HG03064 (cell line): Measurements from ENCODE around the gene FOXN3.

ENCODE experiments used
- ATAC-seq: cut with Tn5 transposase; IDR thresholded peaks from one replicate; pipeline ENCODE4 v1.9.1; 2021; ENCODE audit warnings: low read depth; ENCODE audit not compliant: unreplicated experiment

The FOXN3 gene, protein sequence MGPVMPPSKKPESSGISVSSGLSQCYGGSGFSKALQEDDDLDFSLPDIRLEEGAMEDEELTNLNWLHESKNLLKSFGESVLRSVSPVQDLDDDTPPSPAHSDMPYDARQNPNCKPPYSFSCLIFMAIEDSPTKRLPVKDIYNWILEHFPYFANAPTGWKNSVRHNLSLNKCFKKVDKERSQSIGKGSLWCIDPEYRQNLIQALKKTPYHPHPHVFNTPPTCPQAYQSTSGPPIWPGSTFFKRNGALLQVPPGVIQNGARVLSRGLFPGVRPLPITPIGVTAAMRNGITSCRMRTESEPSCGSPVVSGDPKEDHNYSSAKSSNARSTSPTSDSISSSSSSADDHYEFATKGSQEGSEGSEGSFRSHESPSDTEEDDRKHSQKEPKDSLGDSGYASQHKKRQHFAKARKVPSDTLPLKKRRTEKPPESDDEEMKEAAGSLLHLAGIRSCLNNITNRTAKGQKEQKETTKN

DNA sequence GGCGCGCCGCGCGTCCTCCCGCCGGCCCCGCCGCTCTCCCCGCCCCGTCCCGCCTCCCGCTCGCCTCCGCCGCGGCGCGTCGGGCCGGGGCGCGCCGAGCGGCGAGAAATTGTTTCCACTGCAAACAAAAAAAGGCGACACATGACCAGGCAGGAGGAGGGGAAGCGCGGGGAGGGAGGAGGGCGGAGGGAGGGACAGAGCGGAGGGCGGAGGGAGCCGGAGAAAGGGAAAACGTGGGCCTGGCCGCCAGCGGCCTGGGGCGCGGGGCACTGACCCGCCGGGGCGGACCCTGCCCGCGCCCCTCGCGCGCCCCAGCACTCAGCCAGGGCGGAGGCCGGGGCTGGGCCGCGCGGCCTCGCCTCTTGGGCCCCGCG, at the start of gene FOXN3:
FOXN3 (minus strand) TSS at position 143 of the 374 bp plus-strand sequence. CDS start 4,757 bp downstream, outside the sequence.
- peak; percentile 58 for ATAC-seq

DNA sequence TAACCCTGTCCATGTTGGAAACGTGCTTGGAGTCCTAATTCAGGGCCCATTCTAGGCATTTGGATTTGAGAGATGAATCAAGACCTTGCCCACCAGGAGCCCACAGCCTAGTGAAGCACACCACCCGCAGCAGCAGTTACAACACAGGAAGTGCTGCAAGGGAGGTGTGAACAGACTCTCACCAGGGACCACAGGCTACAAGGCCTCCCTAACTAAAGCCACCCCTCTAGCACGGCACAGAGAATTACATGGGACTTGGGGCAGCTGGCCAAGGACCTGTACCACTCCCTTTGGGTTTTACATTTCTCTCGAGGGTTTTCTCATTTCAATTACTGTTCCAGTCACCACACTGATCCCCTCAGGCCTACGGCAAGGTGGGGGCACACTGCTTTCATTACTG, 49.5 kb upstream of the FOXN3 start:
- ATAC-seq = no peak

DNA sequence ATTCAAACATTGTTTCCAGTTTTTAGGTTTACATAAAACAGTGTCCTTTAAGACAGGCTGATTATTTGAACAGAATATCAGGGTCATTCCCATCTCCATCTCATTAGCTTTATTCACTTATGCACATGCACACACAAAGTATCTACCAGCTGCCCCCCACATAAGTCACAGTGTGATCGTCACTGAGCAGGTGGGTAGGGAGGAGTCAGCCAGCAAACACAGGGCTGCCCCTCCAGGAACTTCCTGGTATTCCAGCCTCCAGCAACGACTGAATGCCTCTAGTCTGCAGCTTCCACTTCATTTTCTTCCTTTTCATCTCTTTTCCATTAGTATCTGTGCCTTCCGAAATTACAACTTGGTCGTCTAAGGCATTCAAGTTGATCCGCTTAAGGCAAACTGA, 48.8 kb upstream of the FOXN3 start:
- ATAC-seq = no peak

- ATAC-seq = no peak
Measured at GRCh38 chr14:89461256-89461655, 44.2 kb upstream of the FOXN3 start.

DNA sequence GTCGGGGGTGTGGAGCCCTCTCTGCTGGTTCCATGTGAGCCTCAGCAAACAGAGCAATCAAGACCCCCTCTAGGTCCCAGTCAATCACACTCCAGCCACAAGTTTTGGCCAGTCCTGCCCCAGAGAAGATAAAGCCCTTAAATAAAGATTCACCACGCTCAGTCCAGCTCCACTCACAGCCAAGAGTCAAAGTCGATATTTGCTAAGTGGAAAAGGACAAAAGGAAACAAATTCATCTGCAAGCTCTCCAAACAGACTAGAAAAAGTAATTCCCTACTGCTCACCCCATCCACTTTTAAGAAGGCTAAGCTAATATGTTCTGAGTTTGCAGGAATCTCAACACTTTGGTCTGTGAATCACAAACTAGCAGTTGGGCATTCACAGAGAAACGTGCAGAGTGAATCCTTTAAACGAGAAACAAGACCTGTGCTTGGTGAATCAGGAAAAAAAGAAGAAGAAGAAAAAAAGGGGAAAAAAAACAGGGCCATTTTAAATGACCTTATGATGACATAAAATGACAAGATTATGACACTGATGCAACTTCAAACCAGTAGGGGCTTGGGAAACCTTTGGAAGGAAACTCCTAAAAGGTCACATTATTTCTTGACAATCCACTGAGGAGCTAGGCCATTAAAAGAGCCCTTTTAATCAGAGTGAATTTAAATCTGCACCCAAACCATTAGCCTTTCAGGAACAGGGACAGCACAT, 41.8 kb upstream of the FOXN3 start:
- no peak for ATAC-seq

DNA sequence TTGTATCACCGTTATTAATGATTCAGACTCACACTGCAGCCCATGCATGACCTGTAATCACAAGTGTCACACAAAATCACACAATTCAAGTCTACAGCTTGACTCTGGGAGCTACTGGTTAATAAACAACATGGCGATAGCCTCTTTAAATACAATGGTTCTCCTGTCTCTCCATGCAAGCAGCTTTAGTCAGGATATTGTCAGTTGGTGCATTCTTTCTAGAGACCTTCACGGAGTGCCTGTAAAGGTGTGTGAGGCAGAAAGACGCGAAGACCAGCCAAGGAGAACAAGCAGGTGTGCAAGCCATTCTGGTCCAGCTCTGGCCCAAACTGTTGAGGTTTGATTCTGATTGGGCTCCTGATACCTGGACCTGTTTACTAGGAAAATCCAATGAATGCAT, 40.0 kb upstream of the FOXN3 start:
- ATAC-seq = no peak

- no peak for ATAC-seq
Measured at GRCh38 chr14:89455412-89455811, 38.4 kb upstream of the FOXN3 start.

DNA sequence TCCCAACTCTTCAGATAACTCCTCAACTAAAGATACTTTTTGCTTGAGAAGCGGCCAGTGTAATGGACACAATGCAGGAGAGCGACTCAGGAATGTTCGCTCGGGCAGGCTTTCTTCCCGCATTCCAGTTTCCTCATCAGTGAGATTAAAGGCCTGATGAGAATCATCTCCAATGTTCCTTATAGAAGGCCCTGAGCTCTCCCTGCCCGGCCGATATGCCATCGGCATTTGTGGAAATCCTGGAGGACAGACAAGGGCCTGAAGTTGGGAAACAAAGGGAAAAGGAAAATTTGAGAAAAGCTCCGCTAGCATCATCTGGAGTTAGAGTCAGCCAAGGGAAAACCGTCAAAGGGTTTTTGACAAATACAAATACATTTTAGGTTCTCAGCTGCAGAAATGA, 38.0 kb upstream of the FOXN3 start:
- ATAC-seq = no peak

DNA sequence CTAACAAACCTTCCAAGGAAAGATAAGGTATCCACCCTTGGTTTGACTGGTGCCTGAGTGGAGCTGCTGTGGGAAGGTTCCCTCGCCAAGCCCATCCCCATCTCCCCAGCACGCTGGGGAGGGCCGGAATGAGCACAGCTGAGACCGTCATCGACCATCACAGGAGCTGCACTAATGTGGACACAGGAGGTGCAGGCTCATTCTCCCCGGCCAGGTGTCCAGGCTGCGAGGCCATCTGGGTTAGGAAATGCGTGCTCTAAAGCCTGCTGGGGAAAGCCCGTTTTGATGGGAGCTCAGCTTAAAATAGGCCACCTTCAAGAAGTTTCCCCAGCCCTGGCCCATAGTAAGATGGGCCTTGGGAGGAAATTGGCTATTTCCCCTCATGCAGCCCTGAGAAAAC, 35.2 kb upstream of the FOXN3 start:
- no peak for ATAC-seq

DNA sequence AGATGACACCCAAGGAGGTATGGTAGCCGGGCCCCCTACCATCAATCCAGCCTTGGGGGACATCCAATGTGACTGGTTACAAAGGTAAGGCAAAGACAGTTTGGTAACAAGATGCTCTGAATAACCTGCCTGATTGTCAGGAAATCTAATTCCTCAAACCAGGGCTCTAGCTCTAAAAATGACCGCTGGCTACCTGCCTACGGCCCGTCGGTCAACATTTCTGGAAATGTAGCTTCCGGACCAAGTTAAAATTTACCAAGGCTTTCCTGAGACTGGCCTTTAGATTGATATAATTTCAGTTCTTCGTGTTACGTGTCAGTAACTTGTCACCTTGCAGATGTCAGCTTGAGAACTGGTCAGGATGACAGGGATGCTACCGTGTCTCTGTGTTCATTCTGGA, 34.2 kb upstream of the FOXN3 start:
- ATAC-seq = no peak

DNA sequence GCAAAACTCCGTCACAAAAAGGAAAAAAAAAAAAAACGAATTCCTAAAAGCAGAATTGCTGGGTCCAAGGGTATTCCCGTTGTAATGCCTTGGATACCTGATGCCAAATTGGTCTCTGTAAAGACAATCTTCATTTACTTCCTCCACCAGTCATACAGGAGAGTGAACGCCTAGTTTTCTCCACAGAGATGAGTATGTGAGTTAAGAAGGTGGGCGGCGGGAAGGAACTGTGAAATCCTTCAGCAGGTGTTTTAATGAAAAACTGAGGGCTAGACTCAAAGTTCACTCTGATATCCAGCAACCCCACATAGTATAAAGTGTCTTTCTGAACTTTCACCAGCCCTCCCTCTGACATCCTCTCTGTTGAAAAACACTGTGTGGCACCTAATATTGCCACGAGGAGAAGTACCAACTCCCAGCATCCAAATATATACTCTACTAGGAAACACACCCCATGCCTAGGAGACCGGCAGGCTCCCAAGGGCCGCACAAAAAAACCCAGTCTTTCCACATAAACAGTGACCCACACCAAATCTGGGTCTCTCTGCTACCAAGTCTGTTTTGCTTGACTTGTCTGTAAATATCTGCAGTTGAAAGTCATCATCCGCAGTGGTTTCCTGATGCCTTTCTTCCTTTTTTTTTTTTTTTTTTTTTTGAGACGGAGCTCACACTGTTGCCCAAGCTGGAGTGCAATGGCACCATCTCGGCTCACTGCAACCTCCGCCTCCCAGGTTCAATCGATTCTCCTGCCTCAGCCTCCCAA, 30.3 kb upstream of the FOXN3 start:
- ATAC-seq = no peak

GRCh38 chr14:89445273-89445973, 28.4 kb upstream of the FOXN3 start:
- ATAC-seq = no peak

- ATAC-seq = no peak
Measured at GRCh38 chr14:89444516-89445125, 27.6 kb upstream of the FOXN3 start.

GRCh38 chr14:89444044-89444443, 27.0 kb upstream of the FOXN3 start:
- ATAC-seq = no peak

- ATAC-seq = no peak
Measured at GRCh38 chr14:89443042-89443629, 26.1 kb upstream of the FOXN3 start.

GRCh38 chr14:89442280-89442679, 25.2 kb upstream of the FOXN3 start:
- no peak for ATAC-seq

DNA sequence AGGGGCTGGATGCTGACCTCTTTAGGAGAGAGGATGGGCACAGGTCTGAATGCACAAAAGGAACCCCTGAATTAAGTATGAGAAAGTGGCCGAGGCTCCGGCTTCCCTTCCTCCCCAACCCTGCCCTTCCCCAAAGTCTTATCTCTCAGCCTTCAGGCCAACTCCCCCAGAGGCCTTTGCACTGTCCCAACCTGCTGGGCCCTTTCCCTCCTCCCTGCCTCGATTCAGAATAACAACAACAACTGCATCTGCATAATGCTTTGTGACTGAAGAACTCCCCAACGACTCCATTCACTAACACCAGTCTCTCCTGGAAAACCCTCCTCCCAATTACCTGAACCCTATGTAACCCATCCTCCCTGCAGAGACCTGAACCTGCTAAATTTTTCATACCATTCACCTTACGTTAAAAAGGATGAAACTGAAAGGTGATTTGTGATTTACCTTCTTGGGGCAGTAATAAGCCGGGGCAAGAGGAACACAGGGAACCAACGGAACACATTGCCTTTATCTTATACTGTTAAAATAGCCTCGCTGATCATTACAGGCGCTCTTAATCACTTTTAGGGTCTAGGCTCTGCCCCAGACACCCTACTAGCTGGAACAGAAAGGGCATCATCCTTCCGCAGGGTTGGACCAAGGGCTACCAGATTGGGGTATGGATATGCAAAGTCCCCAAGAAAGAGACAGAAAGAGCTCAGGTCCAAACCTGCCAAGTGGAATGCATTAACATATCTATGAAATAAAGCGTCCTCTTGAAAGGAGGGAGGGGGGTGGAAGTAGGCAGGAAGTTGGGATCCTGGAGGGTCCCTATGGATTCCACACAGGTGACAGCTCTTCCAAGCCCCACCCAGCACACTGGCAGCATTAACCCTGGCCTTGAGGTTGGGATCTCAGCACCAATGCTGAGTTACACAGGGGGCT, 24.2 kb upstream of the FOXN3 start:
- no peak for ATAC-seq

DNA sequence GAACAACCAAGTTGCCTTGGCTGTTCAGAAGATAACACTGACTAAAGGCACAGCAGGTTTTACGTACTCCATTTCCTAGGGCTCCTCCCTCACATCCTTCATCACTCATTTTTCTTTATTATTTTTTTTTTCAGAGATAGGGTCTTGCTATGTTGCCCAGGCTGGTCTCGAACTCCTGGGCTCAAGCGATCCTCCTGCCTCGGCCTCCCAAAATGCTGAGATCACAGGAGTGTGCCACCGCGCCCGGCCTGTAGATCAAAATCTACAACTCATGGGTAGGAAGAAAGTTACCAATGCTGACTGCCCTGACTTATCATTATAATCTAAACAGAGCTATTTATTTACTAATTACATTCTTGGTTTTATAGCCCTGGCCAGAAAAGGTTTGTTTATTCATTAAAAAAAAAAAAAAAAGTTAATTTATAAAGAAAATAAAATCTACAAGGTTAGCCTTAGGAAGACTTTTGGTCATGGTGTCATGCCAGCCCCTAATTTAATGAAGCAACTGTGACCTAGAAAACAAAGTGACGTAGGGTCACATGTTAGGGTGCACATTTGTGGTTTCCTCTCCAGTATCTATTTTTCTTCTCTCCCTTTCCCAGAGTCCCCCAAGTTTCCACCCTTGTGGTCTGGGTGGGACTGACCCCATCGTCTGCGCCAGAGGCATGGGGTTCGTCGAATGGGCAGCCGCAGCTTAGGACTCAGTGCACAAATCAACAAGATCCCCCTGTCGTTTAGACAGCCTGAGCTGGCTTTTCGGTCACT, 19.0 kb upstream of the FOXN3 start:
- ATAC-seq = no peak
